ENCODE data around the gene RAB20. TPM values are rescaled to one million over a fixed set of nuclear protein-coding genes. Genes with fewer than 3 reads are reported as not detected.
A peak's percentile ranks its signal among the peaks of the same experiment; 100 is the strongest.
"Not testable (repeated sequence)": the region's sequence is repeated elsewhere in the genome, so short reads cannot be mapped to it uniquely, and the experiment has no call there.

Gene RAB20
- total and polyA plus RNA-seq, 2 of the 8 experiments (the other 6 are each of a cell fraction or from before 2014, with no cell fraction given): 14.8 to 27.9 TPM

GRCh38 chr13:110569962-110570361 lies 8.4 kb upstream of the RAB20 start:
- POLR2A ChIA-PET (ENCODE audit: partially characterized antibody): interaction anchor here (0.7 to 1.7 kb wide), 2 partner anchors 16 to 55 kb away, joined by 3 read pairs; no protein-coding TSS in a partner anchor
- not testable (repeated sequence) for H3K23ac ChIP-seq (ENCODE audit: insufficient read length); DNase-seq (ENCODE audit: low read depth in 1 of 2, low spot score in 2 of 2); H3K27me3 ChIP-seq (replicated peaks in 1 of 4; ENCODE audit: control insufficient read depth in 3 of 4, extremely low read depth in 1 of 4, insufficient read depth in 3 of 4, low read length in 3 of 4); H3K14ac ChIP-seq (ENCODE audit: insufficient read length); H2BK20ac ChIP-seq (ENCODE audit: low read length); H4K20me1 ChIP-seq (replicated peaks in 1 of 2; ENCODE audit: control insufficient read depth in 1 of 2, insufficient read depth in 2 of 2, low read length in 2 of 2); H4K91ac ChIP-seq (replicated peaks; ENCODE audit: insufficient read length, low read length); H3K9me3 ChIP-seq (ENCODE audit: insufficient read depth in 2 of 2, low read depth in 1 of 2, low read length in 1 of 2); H3K27ac ChIP-seq (ENCODE audit: low read depth, low read length); H3K23me2 ChIP-seq (ENCODE audit: low read depth, low read length); H3K36me3 ChIP-seq (ENCODE audit: control insufficient read depth in 2 of 4, insufficient read depth in 4 of 4, low read length in 3 of 4); H3K4me1 ChIP-seq (replicated peaks in 1 of 4; ENCODE audit: control insufficient read depth in 3 of 4, insufficient read depth in 4 of 4, low read length in 3 of 4); H3K9ac ChIP-seq (replicated peaks in 1 of 4; ENCODE audit: extremely low read depth in 1 of 4, low read depth in 3 of 4, low read length in 3 of 4); H3K79me2 ChIP-seq (ENCODE audit: control insufficient read depth in 1 of 2, insufficient read depth in 2 of 2, low read length in 2 of 2); H3K18ac ChIP-seq (ENCODE audit: extremely low read depth, low read length); H3K79me1 ChIP-seq (ENCODE audit: low read depth, low read length); H2BK15ac ChIP-seq (ENCODE audit: low read length); H4K8ac ChIP-seq (ENCODE audit: extremely low read depth, insufficient read depth, low read length); FAIRE-seq; H2BK120ac ChIP-seq (replicated peaks; ENCODE audit: low read depth, low read length); H3K56ac ChIP-seq (replicated peaks; ENCODE audit: insufficient read length, low read depth, low read length); H2AFZ ChIP-seq (ENCODE audit: low read length); H3K4me3 ChIP-seq (ENCODE audit: extremely low read depth in 1 of 4, insufficient read depth in 2 of 4, low read depth in 3 of 4, low read length in 4 of 4); H3K4ac ChIP-seq (replicated peaks; ENCODE audit: insufficient read length, low read depth, low read length); H2BK5ac ChIP-seq (ENCODE audit: low read depth, low read length); H2AK5ac ChIP-seq (ENCODE audit: low read depth, low read length); H4K5ac ChIP-seq (ENCODE audit: insufficient read length, low read depth, low read length); H3K4me2 ChIP-seq (ENCODE audit: insufficient read depth in 1 of 2, low read depth in 2 of 2, low read length in 2 of 2)
- CTCF ChIA-PET (ENCODE audit: partially characterized antibody): interaction anchor here (0.8 to 1.3 kb wide), 6 partner anchors 8 to 75 kb away, joined by 3 to 6 read pairs (median 4); partner anchors contain the start of gene RAB20
- 0 out of 2 replicates have a peak overlapping the region, but pooled peaks have one; percentile 50 for H2BK12ac ChIP-seq (ENCODE audit: low read depth, low read length)
- TF ChIP-seq TEAD4 (IDR thresholded peaks at IDR 0.05; ENCODE audit: low read depth, low read length): peak; percentile 87
- WGBS, 2 experiments (ENCODE audit: extremely low coverage in 1 of 2, insufficient coverage in 1 of 2, insufficient read length in 1 of 2, insufficient replicate concordance in 2 of 2, low coverage in 1 of 2, low lambda C conversion rate in 2 of 2, missing lambda C conversion rate in 1 of 2): 86% methylated on average over 7 of the region's 7 CpGs; no CpG with 5 or more reads in 1 of the 2 experiments
